HG03135 (cell line): ENCODE results near the gene ZNF543.
A peak's percentile ranks its signal among the peaks of the same experiment; 100 is the strongest.
"Not testable (repeated sequence)": the region's sequence is repeated elsewhere in the genome, so short reads cannot be mapped to it uniquely, and the experiment has no call there.

Experiments
- ATAC-seq: cut with Tn5 transposase; IDR thresholded peaks from one replicate; pipeline ENCODE4 v1.9.1; 2021; ENCODE audit warnings: mild to moderate bottlenecking, moderate library complexity; ENCODE audit not compliant: unreplicated experiment

ZNF543 gene

GRCh38 chr19:57319869-57320179 is 448 bp upstream of the ZNF543 start:
- ATAC-seq: no peak

- no peak for ATAC-seq
Measured at GRCh38 chr19:57321116-57321515, 844 bp downstream of the ZNF543 start.

GRCh38 chr19:57321751-57322150 is 1.5 kb downstream of the ZNF543 start:
- no peak for ATAC-seq

- ATAC-seq: no peak
Measured at GRCh38 chr19:57324992-57325391, 4.7 kb downstream of the ZNF543 start.

- ATAC-seq: no peak
Measured at GRCh38 chr19:57327993-57328392, 7.7 kb downstream of the ZNF543 start.

- ATAC-seq: no peak
Measured at GRCh38 chr19:57334191-57334590, 13.9 kb downstream of the ZNF543 start.

GRCh38 chr19:57338877-57339276 is 18.6 kb downstream of the ZNF543 start:
- ATAC-seq: no peak

- ATAC-seq: no peak
Measured at GRCh38 chr19:57342582-57342981, 22.3 kb downstream of the ZNF543 start.

- ATAC-seq: no peak
Measured at GRCh38 chr19:57348136-57348535, 27.9 kb downstream of the ZNF543 start.

GRCh38 chr19:57350877-57351805 is 30.9 kb downstream of the ZNF543 start, which contains the start of gene ZNF304:
Gene ZNF304 (plus strand): TSS chr19:57351271. CDS start chr19:57351665, 394 bp downstream.
- peak; percentile 93 for ATAC-seq

- no peak for ATAC-seq
Measured at GRCh38 chr19:57351867-57352266, 31.6 kb downstream of the ZNF543 start.

- no peak for ATAC-seq
Measured at GRCh38 chr19:57355916-57356315, 35.6 kb downstream of the ZNF543 start.

- ATAC-seq: no peak
Measured at GRCh38 chr19:57357406-57357805, 37.1 kb downstream of the ZNF543 start.

- ATAC-seq: no peak
Measured at GRCh38 chr19:57359300-57359699, 39.0 kb downstream of the ZNF543 start.

- ATAC-seq: no peak
Measured at GRCh38 chr19:57362419-57362818, 42.1 kb downstream of the ZNF543 start.

GRCh38 chr19:57362997-57363687 is 42.9 kb downstream of the ZNF543 start, which contains the start of the genes TRAPPC2B and ZNF547:
Gene TRAPPC2B (plus strand): TSS chr19:57363551. CDS start chr19:57364834, 1,283 bp downstream.
Gene ZNF547 (plus strand): TSS chr19:57363551. CDS start chr19:57368556, 5,005 bp downstream.
- peak; percentile 95 for ATAC-seq

- no peak for ATAC-seq
Measured at GRCh38 chr19:57363688-57364181, 43.5 kb downstream of the ZNF543 start.

- no peak for ATAC-seq
Measured at GRCh38 chr19:57366776-57367175, 46.5 kb downstream of the ZNF543 start.

GRCh38 chr19:57374179-57374578 is 53.9 kb downstream of the ZNF543 start:
- ATAC-seq: no peak

GRCh38 chr19:57374647-57375046 is 54.4 kb downstream of the ZNF543 start:
- ATAC-seq: not testable (repeated sequence)

- no peak for ATAC-seq
Measured at GRCh38 chr19:57376151-57376550, 55.9 kb downstream of the ZNF543 start.
